Thyroid gland (tissue), 4 donors: Measurements from ENCODE around the gene HYCC1. TPM values are rescaled to one million over a fixed set of nuclear protein-coding genes. Genes with fewer than 3 reads are reported as not detected.

ENCODE experiments used
- DNase-seq, 2 donors: peaks; one replicate each; pipeline ENCODE4 v3.0.0-alpha.2; 2019
- H3K27ac ChIP-seq, 3 donors: fragments of 200-600 bp; sonication (generic); 1 replicate in 2 of 3; 2 replicates in 1 of 3; pipeline ENCODE4 v1.5.1; 2016 to 2019; ENCODE audit warnings: mild to moderate bottlenecking in 1 of 3, moderate library complexity in 1 of 3
- H3K27me3 ChIP-seq: fragments of 200-600 bp; sonication (generic); one replicate; pipeline ENCODE4 v1.5.1; 2019
- H3K36me3 ChIP-seq, 2 donors: fragments of 200-600 bp; sonication (generic); one replicate each; pipeline ENCODE4 v1.5.1; 2016 to 2019
- H3K4me1 ChIP-seq, 2 donors: fragments of 200-600 bp; sonication (generic); one replicate each; pipeline ENCODE4 v1.5.1; 2017 to 2019
- H3K4me3 ChIP-seq, 3 donors: fragments of 200-600 bp; sonication (generic); replicated peaks in 1 of 3; 1 replicate in 2 of 3; 2 replicates in 1 of 3; pipeline ENCODE4 v1.5.1; 2016; ENCODE audit warnings: mild to moderate bottlenecking in 1 of 3
- H3K9me3 ChIP-seq: fragments of 200-600 bp; sonication (generic); one replicate; pipeline ENCODE4 v1.5.1; 2017
- CTCF ChIP-seq, 6 experiments: fragments of 200-600 bp in 3 of 6; fragments of 450-650 bp in 3 of 6; sonication (generic) in 3 of 6; IDR thresholded peaks; one replicate each; pipeline ENCODE4 v1.5.1; 2016 to 2019; ENCODE audit warnings: antibody characterized with exemption in 6 of 6, mild to moderate bottlenecking in 2 of 6, inconsistent platforms in 1 of 6, moderate library complexity in 1 of 6
- POLR2A ChIP-seq, 2 donors: fragments of 450-650 bp; IDR thresholded peaks; one replicate each; pipeline ENCODE4 v1.6.1; 2017; ENCODE audit warnings: antibody characterized with exemption in 2 of 2, mild to moderate bottlenecking in 2 of 2, moderate library complexity in 1 of 2
- WGBS, 2 donors: methylation state at CpG; one replicate each; pipeline ENCODE4 v1.1.5; 2017; 5-methylcytosine and 5-hydroxymethylcytosine counted together
- intact Hi-C: fragments of 100-400 bp; cut with DNase I; formaldehyde crosslinking; loops from one replicate; pipeline ENCODE4 v1.15.1; 2023
- total RNA-seq, 4 donors: library from RNA; depleted of rRNA; stranded (reverse); fragments of >200 nt; gene quantifications; one replicate each; pipeline ENCODE4 v1.2.3, GENCODE V29; 2016

HYCC1 gene
- total RNA-seq, 4 donors from 2014 or later: 18.5 to 38.7 (median 23.4) TPM

GRCh38 chr7:23027261-23027660 lies 13.3 kb upstream of the HYCC1 start:
- Histone ChIP-seq H3K27me3 (no peaks in the 10 kb centered on the region), H3K4me3 (no peak overlapping the region), H3K9me3 (no peaks in the 10 kb centered on the region), H3K27ac (no peak overlapping the region), H3K4me1 (no peaks in the 10 kb centered on the region), H3K36me3 (no peaks in the 10 kb centered on the region)
- 92 to 93% methylated on average over 1 of the region's 1 CpG for WGBS, 2 donors
- no peak for DNase-seq
- TF ChIP-seq POLR2A (IDR thresholded peaks at IDR 0.05): no peak
- no peak for TF ChIP-seq CTCF (IDR thresholded peaks at IDR 0.05)
- intact Hi-C loops: no loop called here

- no peak overlapping the region for H3K27ac ChIP-seq
- WGBS, 2 donors: 87 to 91% methylated on average over 4 of the region's 4 CpGs
- H3K27me3 ChIP-seq: no peaks in the 10 kb centered on the region
- no peaks in the 10 kb centered on the region for H3K4me1 ChIP-seq
- intact Hi-C loops: no loop called here
- no peak for TF ChIP-seq POLR2A (IDR thresholded peaks at IDR 0.05)
- H3K9me3 ChIP-seq: no peaks in the 10 kb centered on the region
- no peaks in the 10 kb centered on the region for H3K36me3 ChIP-seq
- H3K4me3 ChIP-seq: no peak overlapping the region
- DNase-seq: no peak
Measured at GRCh38 chr7:23026164-23026563, 12.2 kb upstream of the HYCC1 start.

GRCh38 chr7:23024454-23024853 lies 10.5 kb upstream of the HYCC1 start:
- Histone ChIP-seq H3K27me3 (no peaks in the 10 kb centered on the region), H3K4me1 (no peaks in the 10 kb centered on the region), H3K4me3 (no peak overlapping the region), H3K9me3 (no peaks in the 10 kb centered on the region), H3K27ac (no peak overlapping the region), H3K36me3 (no peaks in the 10 kb centered on the region)
- TF ChIP-seq POLR2A (IDR thresholded peaks at IDR 0.05) (no peak), CTCF (IDR thresholded peaks at IDR 0.05) (no peak)
- intact Hi-C loops: no loop called here
- WGBS, 2 donors: 81 to 91% methylated on average over 2 of the region's 2 CpGs
- no peak for DNase-seq

- intact Hi-C loops: no loop called here
- H3K27ac ChIP-seq: no peak overlapping the region
Measured at GRCh38 chr7:23022851-23023250, 8.9 kb upstream of the HYCC1 start.

GRCh38 chr7:23022258-23022769 lies 8.4 kb upstream of the HYCC1 start:
- WGBS, 2 donors: 66 to 70% methylated on average over 7 of the region's 7 CpGs
- Histone ChIP-seq H3K27me3 (no peaks in the 10 kb centered on the region), H3K4me1 (no peaks in the 10 kb centered on the region), H3K27ac (no peak overlapping the region), H3K36me3 (no peaks in the 10 kb centered on the region), H3K4me3 (no peak overlapping the region), H3K9me3 (no peaks in the 10 kb centered on the region)
- no peak for DNase-seq
- no peak for TF ChIP-seq POLR2A (IDR thresholded peaks at IDR 0.05)
- intact Hi-C loops: no loop called here

More at GRCh38 chr7:23022851-23023250, 8.9 kb upstream of the HYCC1 start:
- DNase-seq: no peak
- 87 to 91% methylated on average over 2 of the region's 2 CpGs for WGBS, 2 donors
- H3K36me3 ChIP-seq: no peaks in the 10 kb centered on the region
- H3K27me3 ChIP-seq: no peaks in the 10 kb centered on the region
- no peaks in the 10 kb centered on the region for H3K9me3 ChIP-seq
- TF ChIP-seq POLR2A (IDR thresholded peaks at IDR 0.05) (no peak), CTCF (IDR thresholded peaks at IDR 0.05) (no peak)
- no peaks in the 10 kb centered on the region for H3K4me1 ChIP-seq
- H3K4me3 ChIP-seq: no peak overlapping the region

GRCh38 chr7:23021596-23021995 lies 7.7 kb upstream of the HYCC1 start:
- H3K27ac ChIP-seq: no peak overlapping the region
- TF ChIP-seq CTCF (IDR thresholded peaks at IDR 0.05): no peak
- TF ChIP-seq POLR2A (IDR thresholded peaks at IDR 0.05): no peak
- no peaks in the 10 kb centered on the region for H3K27me3 ChIP-seq
- no peaks in the 10 kb centered on the region for H3K36me3 ChIP-seq
- H3K4me3 ChIP-seq: no peak overlapping the region
- H3K9me3 ChIP-seq: no peaks in the 10 kb centered on the region
- intact Hi-C loops: no loop called here
- 90 to 97% methylated on average over 1 of the region's 1 CpG for WGBS, 2 donors
- no peak for DNase-seq
- no peaks in the 10 kb centered on the region for H3K4me1 ChIP-seq
